ENCODE results near the gene PDF.
"Not testable (repeated sequence)": the region's sequence is repeated elsewhere in the genome, so short reads cannot be mapped to it uniquely, and the experiment has no call there.

Gene PDF, protein sequence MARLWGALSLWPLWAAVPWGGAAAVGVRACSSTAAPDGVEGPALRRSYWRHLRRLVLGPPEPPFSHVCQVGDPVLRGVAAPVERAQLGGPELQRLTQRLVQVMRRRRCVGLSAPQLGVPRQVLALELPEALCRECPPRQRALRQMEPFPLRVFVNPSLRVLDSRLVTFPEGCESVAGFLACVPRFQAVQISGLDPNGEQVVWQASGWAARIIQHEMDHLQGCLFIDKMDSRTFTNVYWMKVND

DNA sequence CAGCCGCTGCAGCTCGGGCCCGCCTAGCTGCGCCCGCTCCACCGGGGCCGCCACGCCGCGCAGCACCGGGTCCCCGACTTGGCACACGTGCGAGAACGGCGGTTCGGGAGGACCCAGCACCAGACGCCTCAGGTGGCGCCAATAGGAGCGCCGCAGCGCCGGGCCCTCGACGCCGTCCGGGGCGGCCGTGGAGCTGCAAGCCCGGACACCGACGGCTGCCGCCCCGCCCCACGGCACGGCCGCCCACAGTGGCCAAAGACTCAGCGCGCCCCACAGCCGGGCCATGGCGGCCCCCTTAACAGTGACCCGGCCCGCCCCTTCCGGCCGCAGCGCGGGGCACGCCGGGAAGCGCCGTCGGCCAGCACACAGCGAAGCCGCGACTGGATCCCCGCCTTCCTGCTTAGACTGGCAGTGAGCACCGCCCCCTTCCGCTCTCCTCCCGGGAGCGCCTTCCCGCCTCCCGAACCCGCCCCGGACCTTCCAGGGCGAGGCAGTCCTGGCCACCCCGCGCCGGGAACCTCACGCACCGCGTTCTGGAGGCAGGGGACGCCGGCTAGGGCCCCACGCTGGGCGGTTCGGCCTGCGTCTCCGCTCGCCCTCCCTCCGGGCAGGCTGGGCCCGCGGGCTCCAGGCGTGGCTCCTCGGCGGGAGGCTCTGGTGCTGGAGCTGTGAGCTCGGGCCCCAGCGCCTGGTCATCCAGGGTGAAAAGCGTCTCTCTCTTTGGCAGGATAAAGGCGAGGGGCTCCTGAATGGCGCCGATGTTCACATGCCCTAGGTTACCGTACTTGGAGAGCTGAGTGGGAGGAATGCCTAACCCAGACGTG, at the start of gene PDF:
Gene PDF (minus strand): TSS at position 303 of the 824 bp plus-strand sequence. CDS start 18 bp downstream, at position 285.
- in situ Hi-C loops (cut with MboI; ENCODE audit: low sequenced_read_pairs) = no loop called here

DNA sequence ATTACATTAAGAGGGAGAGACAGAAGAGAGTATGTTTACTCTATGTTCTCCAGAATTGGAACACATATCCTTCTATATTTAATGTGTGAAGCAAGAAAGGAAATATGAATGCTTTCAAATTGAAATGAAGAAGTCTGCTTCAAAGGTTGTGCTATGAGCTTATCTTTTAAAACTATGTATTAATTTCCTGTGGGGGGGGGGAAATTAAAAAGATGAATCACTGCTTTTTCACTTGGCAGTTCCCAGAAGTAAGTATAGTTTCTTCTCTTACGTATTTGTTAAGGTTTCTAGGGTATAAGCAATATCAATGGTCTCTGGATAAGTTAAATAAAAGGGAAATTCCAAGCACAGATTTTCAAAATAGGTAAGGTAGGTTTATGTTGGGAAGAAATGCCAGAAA, 48.4 kb upstream of the PDF start:
- in situ Hi-C loops (cut with MboI; ENCODE audit: low sequenced_read_pairs) = no loop called here

DNA sequence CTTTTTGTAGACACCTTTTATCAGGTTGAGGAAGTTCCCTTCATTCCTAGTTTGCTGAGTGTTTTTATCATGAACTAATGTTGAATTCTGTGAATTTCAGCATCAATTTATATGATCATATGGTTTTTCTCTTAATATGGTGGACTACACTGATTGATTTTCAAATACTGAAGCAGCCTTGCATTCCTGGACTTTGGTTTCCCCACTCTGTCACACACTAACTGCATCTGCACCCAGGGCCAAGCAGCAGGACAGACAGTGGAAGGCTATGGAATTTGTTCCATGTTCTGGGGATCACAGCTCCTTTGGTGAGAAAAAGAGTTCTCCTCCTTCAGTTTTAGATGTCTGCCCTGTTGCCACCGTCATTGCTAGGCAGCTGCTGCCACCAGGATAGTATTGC, 47.6 kb upstream of the PDF start:
- in situ Hi-C loops (cut with MboI; ENCODE audit: low sequenced_read_pairs) = no loop called here

DNA sequence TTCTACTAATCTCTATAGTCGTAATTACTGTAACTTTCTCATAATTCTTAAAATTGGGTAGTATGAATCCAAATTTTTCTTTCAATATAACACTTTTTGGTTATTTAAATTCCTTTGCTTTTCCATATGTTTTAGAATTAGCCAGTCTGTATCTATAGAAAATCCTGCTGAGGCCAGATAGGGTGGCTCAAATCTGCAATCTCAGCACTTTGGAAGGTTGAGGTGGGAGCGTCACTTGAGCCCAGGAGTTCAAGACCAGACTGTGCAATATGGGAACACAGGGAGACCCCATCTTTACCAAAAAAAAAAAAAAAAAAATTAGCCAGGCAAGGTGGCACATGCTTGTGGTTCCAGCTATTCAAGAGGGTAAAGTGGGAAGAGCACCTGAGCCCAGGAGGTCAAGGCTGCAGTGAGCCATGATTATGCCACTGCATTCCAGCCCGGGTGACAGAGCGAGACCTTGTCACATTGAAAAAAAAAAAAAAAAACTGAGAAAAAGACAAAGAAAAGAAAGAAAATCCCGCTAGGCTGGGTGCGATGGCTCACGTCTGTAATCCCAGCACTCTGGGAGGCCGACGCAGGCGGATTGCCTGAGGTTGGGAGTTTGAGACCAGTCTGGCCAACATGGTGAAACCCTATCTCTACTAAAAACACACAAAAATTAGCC, 46.1 kb upstream of the PDF start:
- in situ Hi-C loops (cut with MboI; ENCODE audit: low sequenced_read_pairs) = no loop called here

DNA sequence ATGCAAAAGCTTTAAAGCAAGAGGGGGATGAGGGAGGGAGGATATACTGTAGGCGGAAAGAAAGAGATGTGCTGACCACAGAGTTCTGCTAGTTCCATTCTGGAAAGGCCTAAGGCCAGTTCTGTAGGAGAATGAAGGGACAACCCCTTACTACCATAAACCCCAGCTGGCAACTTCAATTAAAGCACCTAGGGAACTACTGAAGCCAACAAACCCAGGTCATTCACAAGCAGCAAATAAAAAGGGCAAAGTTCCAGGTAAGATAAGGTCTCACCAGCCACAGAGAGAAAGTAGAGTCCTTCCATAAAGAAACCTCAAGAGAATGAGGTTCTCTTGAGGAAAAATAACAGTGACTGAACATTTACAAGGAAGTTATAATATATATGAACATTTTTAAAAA, 42.6 kb upstream of the PDF start:
- in situ Hi-C loops (cut with MboI; ENCODE audit: low sequenced_read_pairs) = no loop called here

DNA sequence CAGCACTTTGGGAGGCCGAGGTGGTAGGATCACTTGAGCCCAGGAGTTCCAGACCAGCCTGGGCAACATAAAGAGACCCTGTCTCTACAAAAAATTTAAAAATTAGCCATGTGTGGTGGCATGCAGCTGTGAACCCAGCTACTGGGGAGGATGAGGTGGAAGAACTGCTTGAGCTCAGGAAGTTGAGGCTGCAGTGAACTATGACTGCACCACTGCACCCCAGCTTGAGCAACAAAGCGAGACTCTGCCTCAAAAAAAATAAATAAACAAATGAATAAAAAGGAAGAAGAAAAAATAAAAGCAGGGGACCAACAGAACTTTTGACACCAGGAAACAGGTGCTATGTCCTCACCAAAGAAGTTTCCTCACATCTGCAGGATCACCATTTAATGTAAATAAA, 41.2 kb upstream of the PDF start:
- in situ Hi-C loops (cut with MboI; ENCODE audit: low sequenced_read_pairs) = no loop called here

DNA sequence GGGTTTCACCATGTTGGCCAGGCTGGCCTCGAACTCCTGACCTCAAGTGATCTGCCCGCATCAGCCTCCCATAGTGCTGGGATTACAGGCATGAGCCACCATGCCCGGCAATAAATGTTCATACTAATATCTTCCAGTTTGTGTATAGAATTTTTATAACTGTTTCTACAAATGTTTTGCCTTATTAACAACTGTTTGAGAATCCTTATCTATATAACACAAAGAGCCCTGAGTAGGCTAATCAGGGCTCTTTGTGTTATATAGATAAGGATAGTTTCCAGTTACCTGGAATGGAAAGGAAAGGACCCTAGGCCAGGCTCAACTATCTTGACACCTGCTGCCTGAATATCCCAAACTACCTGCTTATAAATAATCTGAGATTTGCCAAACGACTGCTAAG, 38.5 kb upstream of the PDF start:
- in situ Hi-C loops (cut with MboI; ENCODE audit: low sequenced_read_pairs) = no loop called here

DNA sequence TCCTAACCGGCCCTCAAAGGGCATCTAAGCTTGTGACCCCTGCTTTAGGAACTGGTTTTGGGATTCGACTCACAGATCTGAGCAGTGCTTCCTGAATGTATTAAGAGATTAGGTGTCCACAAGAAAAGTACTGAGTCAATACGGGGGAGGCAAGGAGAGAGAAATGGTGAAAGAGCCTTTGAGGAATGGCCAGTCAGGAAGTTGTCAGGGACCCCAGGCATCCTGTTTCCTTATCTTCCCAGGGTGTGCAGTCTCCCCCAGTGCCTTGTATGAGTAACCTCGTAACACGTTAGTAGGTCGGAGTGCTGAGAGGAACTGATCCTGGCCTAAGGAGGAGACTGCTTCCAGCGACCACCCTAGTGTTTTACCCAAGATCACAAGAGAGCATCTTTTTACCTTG, 37.6 kb upstream of the PDF start:
- in situ Hi-C loops (cut with MboI; ENCODE audit: low sequenced_read_pairs) = no loop called here

DNA sequence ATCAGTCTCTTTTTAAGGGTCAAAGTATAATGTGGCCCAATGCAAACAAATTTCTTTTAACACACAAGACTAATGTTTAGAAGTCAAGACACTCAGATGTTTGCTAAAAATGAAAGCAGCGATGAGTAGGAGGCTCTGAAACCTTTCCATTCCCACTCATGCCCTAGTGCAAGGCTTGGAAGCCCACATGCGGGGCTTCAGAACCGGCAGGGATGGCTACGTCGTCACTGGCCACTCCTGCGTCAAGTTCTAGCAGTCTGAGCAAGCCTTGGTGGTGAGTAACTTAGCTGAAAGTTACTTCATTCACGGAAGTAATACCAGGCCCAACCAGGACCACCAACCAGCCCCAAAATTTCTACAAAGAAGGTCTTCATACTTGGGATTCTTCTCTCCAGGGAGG, 36.0 kb upstream of the PDF start:
- in situ Hi-C loops (cut with MboI; ENCODE audit: low sequenced_read_pairs) = no loop called here

DNA sequence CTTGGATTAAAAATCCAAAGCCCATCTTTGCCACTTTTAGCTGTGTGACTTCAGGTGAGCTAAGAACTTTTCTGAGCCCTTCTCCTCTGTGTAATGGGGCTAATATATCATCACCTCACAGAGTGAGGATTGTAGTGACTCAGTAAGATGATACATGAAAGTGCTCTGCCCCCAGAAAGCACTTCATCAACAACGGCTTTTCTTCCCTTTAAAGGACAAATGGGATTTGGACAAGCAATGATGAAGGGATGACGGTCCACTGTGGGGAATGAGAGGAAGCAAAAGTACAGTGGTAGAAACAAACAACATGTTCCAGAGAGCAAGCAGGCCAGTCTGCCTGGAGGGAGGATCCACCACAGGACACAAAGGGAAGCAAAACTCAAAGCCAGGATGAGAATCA, 35.5 kb upstream of the PDF start:
- in situ Hi-C loops (cut with MboI; ENCODE audit: low sequenced_read_pairs) = no loop called here

DNA sequence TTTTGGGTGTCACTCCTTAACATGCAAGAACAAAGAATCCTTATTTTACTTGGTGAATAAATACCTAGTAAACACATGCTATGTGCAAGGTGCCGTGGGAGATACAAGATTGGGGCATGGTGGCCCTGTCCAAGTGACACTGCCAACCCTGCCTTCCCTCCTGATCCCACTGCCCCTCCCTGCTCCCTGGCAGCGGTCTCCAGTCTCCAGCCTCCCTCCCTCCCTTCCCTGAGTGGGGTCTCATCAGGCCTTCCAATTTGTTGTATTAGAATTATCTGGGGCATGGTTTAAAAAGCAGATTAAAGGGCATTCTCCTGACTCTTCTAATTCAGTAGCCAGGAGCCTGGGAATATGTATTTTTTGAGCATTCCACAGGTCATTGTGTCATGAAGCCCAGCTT, 33.7 kb upstream of the PDF start:
- in situ Hi-C loops (cut with MboI; ENCODE audit: low sequenced_read_pairs) = no loop called here

DNA sequence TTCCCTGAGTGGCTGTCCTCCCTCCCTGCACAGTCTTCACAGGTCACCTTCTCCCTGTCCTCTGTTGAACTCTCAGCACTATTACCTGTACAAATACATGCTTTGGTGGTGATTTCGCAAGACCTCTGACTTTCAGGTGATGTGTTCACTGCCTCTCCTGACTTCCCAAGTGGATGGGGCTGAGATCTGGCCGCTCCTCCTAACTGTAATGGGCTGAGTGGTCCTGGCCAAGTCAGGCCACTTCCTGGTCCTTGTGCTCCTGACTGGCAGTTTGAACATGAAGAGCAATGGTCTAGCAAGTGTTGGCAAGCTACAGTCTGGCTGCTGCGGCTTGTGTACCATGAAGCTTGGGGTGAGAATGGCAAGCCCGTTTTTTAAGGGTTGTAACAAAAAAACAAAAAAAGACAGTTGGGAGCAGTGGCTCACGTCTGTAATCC, 32.9 kb upstream of the PDF start:
- in situ Hi-C loops (cut with MboI; ENCODE audit: low sequenced_read_pairs) = no loop called here

DNA sequence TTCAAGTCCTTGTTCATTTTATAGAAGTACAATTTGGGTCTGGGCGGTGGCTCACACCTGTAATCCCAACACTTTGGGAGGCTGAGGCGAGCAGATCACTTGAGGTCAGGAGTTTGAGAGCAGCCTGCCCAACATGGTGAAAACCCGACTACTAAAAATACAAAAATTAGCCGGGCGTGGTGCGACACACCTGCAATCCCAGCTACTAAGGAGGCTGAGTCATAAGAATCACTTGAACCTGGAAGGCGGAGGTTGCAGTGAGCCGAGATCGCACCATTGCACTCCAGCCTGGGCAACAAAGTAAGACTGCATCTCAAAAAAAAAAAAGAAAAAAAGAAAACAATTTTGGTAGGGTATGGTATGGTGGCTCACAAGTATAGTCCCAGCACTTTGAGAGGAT, 29.7 kb upstream of the PDF start:
- in situ Hi-C loops (cut with MboI; ENCODE audit: low sequenced_read_pairs) = not testable (repeated sequence)

DNA sequence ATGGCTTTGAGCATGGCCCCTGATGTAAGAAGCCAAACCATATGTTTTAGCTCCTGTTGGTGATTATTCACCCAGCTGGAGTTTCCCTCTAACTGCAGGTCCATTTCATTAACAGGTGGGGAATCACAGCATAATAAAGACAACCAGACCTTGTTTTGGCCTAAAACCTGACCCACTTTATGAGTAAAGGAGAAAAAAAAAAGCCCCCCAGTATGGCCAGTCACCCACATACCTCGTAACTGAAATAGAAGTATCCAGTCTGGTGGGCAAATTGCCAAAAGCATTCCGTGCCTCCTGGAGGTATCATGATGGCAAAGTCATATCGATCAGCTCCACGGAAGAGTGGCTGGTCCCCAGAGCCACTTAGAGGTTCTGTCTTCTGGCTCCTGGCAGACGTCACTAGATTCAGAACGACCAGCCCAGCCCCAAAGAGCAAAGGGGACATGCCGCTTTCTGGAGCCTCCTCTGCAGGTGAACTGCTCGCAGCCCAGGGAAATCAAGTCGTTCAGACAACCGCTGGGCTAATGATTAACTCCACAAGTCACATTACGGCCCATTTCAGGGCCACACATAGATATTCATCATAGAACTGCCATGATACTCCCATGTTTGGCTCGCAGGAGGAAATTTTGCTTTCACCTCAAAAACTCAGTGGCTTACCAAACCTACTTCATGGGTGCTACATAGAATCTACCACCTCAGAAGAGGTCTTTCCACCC, 21.1 kb upstream of the PDF start, which contains the start of gene TMED6:
Gene TMED6 (minus strand): TSS at position 478 of the 719 bp plus-strand sequence. CDS start 33 bp downstream, at position 445.
- in situ Hi-C loops (cut with MboI; ENCODE audit: low sequenced_read_pairs) = no loop called here

DNA sequence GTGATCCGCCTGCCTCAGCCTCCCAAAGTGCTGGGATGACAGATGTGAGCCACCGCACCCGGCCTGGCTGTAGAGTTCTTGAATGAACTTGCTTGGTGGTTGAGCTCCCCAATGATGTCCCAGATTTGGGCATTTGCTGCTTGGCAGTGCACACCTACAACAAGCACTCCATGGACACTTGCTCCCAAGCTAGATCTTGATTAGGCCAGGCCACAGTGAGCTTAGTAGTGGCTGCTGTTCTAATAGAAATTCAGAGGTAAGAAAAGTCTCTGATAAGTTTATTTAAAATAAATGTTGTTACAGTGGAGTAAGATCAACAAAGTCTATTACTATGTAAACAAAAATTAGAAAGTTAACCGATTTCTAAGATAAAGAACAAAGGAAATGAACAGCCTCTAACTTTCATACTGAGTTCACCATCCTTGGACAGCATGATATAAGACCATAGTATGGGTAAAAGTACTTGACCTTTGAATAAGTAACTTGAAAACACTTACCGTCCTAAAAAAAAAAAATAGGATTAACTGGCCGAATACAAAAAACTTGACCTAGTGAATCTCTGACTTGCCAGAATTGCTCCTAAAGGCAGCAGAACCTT, 20.2 kb upstream of the PDF start:
- in situ Hi-C loops (cut with MboI; ENCODE audit: low sequenced_read_pairs) = no loop called here

DNA sequence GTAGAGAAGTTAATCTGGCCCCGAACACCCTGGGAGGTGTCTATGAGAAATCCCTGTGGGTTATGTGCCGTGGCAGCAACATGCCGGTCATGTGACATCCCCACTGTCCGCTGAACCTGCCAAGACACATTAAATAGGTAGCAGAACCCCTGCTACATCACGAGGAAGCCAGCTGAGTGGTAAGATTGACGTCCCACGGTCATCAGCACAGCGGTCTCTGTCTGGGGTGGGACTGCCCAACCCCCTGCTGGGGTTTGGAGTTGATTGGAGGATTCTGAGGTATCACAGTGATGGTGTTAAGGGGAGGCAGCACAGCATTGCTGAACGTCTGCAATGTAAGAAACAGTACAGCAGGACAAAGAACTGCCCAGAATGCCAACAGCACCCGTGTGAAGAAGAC, 19.1 kb upstream of the PDF start:
- in situ Hi-C loops (cut with MboI; ENCODE audit: low sequenced_read_pairs) = no loop called here

DNA sequence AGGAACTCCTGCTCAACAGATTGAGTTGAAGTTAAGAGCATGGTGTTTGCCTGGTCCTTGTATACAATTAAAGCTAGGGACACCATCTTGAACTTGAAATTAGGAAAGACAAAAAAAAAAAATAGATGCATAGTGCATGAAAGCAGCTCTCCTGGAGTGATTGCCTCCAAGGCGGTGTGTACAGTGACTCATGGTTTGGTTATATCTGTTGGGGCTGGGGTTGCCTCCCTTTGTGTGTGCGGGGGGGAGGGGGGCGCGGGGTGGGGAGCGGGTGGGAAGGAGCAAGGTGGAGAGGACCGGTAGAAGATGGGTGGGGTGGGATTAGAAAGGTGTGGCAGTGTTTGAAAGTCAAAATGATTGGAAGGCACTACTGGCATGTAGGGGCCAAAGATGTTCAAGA, 17.8 kb upstream of the PDF start:
- in situ Hi-C loops (cut with MboI; ENCODE audit: low sequenced_read_pairs) = no loop called here

DNA sequence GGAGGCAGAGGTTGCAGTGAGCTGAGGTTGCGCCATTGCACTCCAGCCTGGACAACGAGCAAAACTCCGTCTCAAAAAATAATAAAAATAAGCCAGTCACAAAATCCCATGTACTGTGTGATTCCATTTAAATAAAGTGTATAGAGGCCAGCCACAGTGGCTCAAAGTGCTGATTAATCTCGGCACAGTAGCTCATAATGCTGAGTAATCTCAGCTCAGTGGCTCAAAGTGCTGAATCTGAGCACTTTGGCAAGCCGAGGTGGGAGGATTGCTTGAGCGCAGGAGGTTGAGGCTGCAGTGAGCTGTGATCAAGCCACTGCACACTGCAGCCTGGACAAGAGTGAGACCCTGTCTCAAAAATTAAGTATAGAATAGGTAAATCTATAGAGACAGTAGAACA, 16.3 kb upstream of the PDF start:
- in situ Hi-C loops (cut with MboI; ENCODE audit: low sequenced_read_pairs) = no loop called here

DNA sequence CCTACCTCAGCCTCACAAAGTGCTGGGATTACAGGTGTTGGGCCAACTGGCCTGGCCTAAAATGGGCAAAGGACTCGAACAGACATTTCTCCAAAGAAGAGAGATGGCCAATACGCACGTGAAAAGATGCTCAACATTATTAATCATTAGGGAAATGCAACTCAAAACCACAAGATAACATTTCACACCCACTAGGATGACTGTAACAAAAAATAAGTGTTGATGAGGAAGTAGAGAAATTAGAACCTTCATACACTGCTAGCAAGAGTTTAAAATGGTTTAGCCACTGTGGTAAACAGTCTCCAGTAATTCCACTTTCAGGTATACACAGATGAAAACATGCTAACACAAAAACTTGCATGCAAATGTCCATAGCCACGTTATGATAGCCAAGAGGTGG, 15.5 kb upstream of the PDF start:
- in situ Hi-C loops (cut with MboI; ENCODE audit: low sequenced_read_pairs) = no loop called here

DNA sequence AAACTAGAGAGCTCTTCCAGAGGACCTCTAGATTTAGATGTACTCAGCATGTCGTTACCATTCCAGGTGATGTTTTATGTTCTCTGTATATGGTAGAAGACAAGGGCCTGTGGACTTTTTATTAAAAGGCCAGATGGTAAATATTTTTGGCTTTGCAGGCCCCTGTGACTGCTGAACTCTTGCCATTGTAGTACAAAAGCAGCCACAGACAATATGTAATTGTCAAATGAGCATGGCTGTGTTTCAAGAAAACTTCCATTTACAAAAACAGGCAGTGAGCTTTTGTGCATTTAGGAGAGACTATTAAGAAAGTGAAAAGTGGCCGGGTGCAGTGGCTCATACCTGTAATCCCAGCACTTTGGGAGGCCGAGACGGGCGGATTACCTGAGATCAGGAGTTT, 13.8 kb upstream of the PDF start:
- in situ Hi-C loops (cut with MboI; ENCODE audit: low sequenced_read_pairs) = no loop called here

DNA sequence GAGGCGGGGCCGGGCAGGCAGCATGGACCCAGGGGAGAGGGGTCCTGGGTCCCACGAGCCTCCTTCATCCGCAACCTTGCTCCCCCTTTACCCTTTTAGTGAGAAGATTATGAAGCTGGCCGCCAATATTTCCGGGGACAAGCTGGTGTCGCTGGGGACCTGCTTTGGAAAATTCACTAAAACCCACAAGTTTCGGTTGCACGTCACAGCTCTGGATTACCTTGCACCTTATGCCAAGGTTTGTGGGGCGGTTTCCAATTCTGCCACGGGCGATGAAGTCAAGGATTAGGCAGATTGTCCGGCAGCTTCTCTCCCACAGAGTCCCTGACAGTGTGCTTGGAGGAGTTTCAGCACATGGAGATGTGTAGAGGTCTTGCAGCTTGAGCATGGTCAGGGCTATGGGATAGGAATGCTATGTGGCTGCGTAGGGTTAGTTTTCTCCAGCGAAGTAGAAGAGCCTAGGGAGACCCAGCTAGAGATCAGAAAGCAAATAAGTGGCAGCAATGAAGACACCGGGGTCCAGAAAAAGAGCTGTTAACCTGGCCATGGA, 9.8 kb upstream of the PDF start:
- in situ Hi-C loops (cut with MboI; ENCODE audit: low sequenced_read_pairs) = no loop called here
